Measurements from ENCODE around the gene GP1BB. TPM values are rescaled to one million over a fixed set of nuclear protein-coding genes. Genes with fewer than 3 reads are reported as not detected.

The GP1BB gene
- polyA plus RNA-seq, 1 of the 3 experiments (the other 2 are of a cell fraction) = 1.5 TPM

DNA sequence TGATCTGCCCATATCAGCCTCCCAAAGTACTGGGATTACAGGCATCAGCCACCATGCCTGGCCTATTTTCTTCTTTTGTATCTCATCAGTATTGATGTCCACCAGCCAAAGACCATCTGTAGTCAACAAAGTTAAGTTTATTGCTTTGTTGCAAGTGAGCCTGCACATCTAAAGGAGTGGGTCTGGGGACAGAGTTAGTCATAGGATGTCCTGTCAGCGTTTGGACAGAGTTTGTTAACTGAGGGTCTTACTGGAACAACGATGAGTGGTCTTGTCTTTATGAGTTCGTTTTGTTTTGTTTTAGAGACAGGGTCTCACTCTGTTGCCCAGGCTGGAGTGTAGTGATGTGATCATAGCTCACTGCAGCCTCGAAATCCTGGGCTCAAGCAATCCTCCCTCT, 49.7 kb upstream of the GP1BB start:
- H3K27me3 ChIP-seq (ENCODE audit: insufficient read depth) = no peaks in the 10 kb centered on the region
- TF ChIP-seq EP300 (IDR thresholded peaks at IDR 0.05; ENCODE audit: borderline replicate concordance in 1 of 2, low read depth in 1 of 2, low read length in 1 of 2) = no peak
- POLR2A ChIA-PET = no interaction called here

GRCh38 chr22:19674129-19674928, 49.0 kb upstream of the GP1BB start:
- WGBS (ENCODE audit: low lambda C conversion rate) = 52% methylated on average over 9 of the region's 11 CpGs
- CTCF ChIA-PET = interaction anchor here (1.0 to 1.2 kb wide), 2 partner anchors 10 to 12 kb away, joined by 3 read pairs; no protein-coding TSS in a partner anchor
- no peaks in the 10 kb centered on the region for H3K79me2 ChIP-seq (ENCODE audit: insufficient read depth)
- H3K27ac ChIP-seq (ENCODE audit: low read depth in 2 of 2, low read length in 1 of 2) = no peak overlapping the region
- no peak overlapping the region for H2AFZ ChIP-seq (ENCODE audit: low read depth)
- no peak overlapping the region for H3K9ac ChIP-seq
- no peaks in the 10 kb centered on the region for H3K36me3 ChIP-seq (replicated peaks in 1 of 2; ENCODE audit: control insufficient read depth in 1 of 2, insufficient read depth in 2 of 2, low read length in 1 of 2)
- no peak for DNase-seq
- H3K4me3 ChIP-seq (ENCODE audit: low read depth in 2 of 2, low read length in 1 of 2) = no peak overlapping the region
- no peak for TF ChIP-seq TCF12 (IDR thresholded peaks at IDR 0.05)
- no peak for TF ChIP-seq GABPA (IDR thresholded peaks at IDR 0.05; ENCODE audit: low read depth)
- TF ChIP-seq FOXJ3 (CRISPR knock-in tag; IDR thresholded peaks at IDR 0.05) = no peak
- TF ChIP-seq GATA2 (CRISPR knock-in tag; IDR thresholded peaks at IDR 0.05) = no peak
- TF ChIP-seq FOSL2 (IDR thresholded peaks at IDR 0.05; ENCODE audit: borderline replicate concordance, low read depth) = no peak
- no peak for TF ChIP-seq CHD2 (IDR thresholded peaks at IDR 0.05; ENCODE audit: low read length, partially characterized antibody)
- TF ChIP-seq CTCF (IDR thresholded peaks at IDR 0.05) = no peak
- no peak for TF ChIP-seq PBX3 (IDR thresholded peaks at IDR 0.05)
- TF ChIP-seq YY1 (IDR thresholded peaks at IDR 0.05; ENCODE audit: low read depth) = no peak
- no peak for TF ChIP-seq NRF1 (IDR thresholded peaks at IDR 0.05; ENCODE audit: low read depth, low read length)
- no peak for TF ChIP-seq MAX (IDR thresholded peaks at IDR 0.05; ENCODE audit: low read depth)
- no peak for TF ChIP-seq SIN3A (IDR thresholded peaks at IDR 0.05; ENCODE audit: borderline replicate concordance, low read depth, low read length)
- TF ChIP-seq MEF2A (IDR thresholded peaks at IDR 0.05; ENCODE audit: borderline replicate concordance, low read depth) = no peak
- TF ChIP-seq POLR2AphosphoS5 (IDR thresholded peaks at IDR 0.05; ENCODE audit: low read depth, low read length) = no peak
- no peak for TF ChIP-seq TAF1 (IDR thresholded peaks at IDR 0.05; ENCODE audit: borderline replicate concordance, low read depth, low read length)
- POLR2A ChIA-PET = no interaction called here
- H4K20me1 ChIP-seq (ENCODE audit: insufficient read depth) = no peaks in the 10 kb centered on the region
- no peaks in the 10 kb centered on the region for H3K4me1 ChIP-seq (ENCODE audit: control insufficient read depth in 1 of 2, insufficient read depth in 2 of 2, low read depth in 1 of 2, low read length in 1 of 2)
- no peaks in the 10 kb centered on the region for H3F3A ChIP-seq (replicated peaks; ENCODE audit: insufficient read depth)
- H3K4me2 ChIP-seq = no peak overlapping the region
- no peaks in the 10 kb centered on the region for H3K27me3 ChIP-seq (ENCODE audit: insufficient read depth)
- no peaks in the 10 kb centered on the region for H3K9me2 ChIP-seq
- H3K9me3 ChIP-seq = no peaks in the 10 kb centered on the region

More for the DNA sequence above, 49.7 kb upstream of the GP1BB start:
- CTCF ChIA-PET = interaction anchor here (1.0 kb wide), 1 partner anchor 11 kb away, joined by 3 read pairs; no protein-coding TSS in a partner anchor
- H3K9me3 ChIP-seq = no peaks in the 10 kb centered on the region
- H3K4me1 ChIP-seq (ENCODE audit: control insufficient read depth in 1 of 2, insufficient read depth in 2 of 2, low read depth in 1 of 2, low read length in 1 of 2) = no peaks in the 10 kb centered on the region
- 22% methylated on average over 4 of the region's 4 CpGs for WGBS (ENCODE audit: low lambda C conversion rate)
- no peak overlapping the region for H2AFZ ChIP-seq (ENCODE audit: low read depth)
- H3K4me2 ChIP-seq = no peak overlapping the region
- H3K27ac ChIP-seq (ENCODE audit: low read depth in 2 of 2, low read length in 1 of 2) = no peak overlapping the region
- no peaks in the 10 kb centered on the region for H3F3A ChIP-seq (replicated peaks; ENCODE audit: insufficient read depth)
- H4K20me1 ChIP-seq (ENCODE audit: insufficient read depth) = no peaks in the 10 kb centered on the region
- no peak overlapping the region for H3K9ac ChIP-seq
- DNase-seq = no peak
- H3K9me2 ChIP-seq = no peaks in the 10 kb centered on the region
- H3K79me2 ChIP-seq (ENCODE audit: insufficient read depth) = no peaks in the 10 kb centered on the region
- H3K4me3 ChIP-seq (ENCODE audit: low read depth in 2 of 2, low read length in 1 of 2) = no peak overlapping the region
- H3K36me3 ChIP-seq (replicated peaks in 1 of 2; ENCODE audit: control insufficient read depth in 1 of 2, insufficient read depth in 2 of 2, low read length in 1 of 2) = no peaks in the 10 kb centered on the region

Measured in SK-N-SH (cell line).